ENCODE data around the gene NAB1. TPM values are rescaled to one million over a fixed set of nuclear protein-coding genes. Genes with fewer than 3 reads are reported as not detected.
"Not testable (repeated sequence)": the region's sequence is repeated elsewhere in the genome, so short reads cannot be mapped to it uniquely, and the experiment has no call there.

The NAB1 gene
- polyA plus RNA-seq, 1 of the 3 experiments (the other 2 are of a cell fraction), result 9.7 TPM

GRCh38 chr2:190705280-190705679 is 56.4 kb downstream of the NAB1 start (continued):
- TF ChIP-seq NRF1 (IDR thresholded peaks at IDR 0.05; ENCODE audit: low read depth, low read length) (no peak), TCF12 (IDR thresholded peaks at IDR 0.05) (no peak), PBX3 (IDR thresholded peaks at IDR 0.05) (no peak), ELF1 (IDR thresholded peaks at IDR 0.05) (no peak), GATA2 (CRISPR knock-in tag; IDR thresholded peaks at IDR 0.05) (no peak), USF1 (IDR thresholded peaks at IDR 0.05; ENCODE audit: borderline replicate concordance, low read depth) (no peak), RXRA (IDR thresholded peaks at IDR 0.05; ENCODE audit: borderline replicate concordance, low read depth) (no peak)

GRCh38 chr2:190707726-190708125 is 58.8 kb downstream of the NAB1 start:
- Histone ChIP-seq H3K4me1 (ENCODE audit: control insufficient read depth in 1 of 2, insufficient read depth in 2 of 2, low read depth in 1 of 2, low read length in 1 of 2) (no peaks in the 10 kb centered on the region), H3F3A (replicated peaks; ENCODE audit: insufficient read depth) (no peaks in the 10 kb centered on the region), H3K27ac (ENCODE audit: low read depth in 2 of 2, low read length in 1 of 2) (no peak overlapping the region), H3K36me3 (replicated peaks in 1 of 2; ENCODE audit: control insufficient read depth in 1 of 2, insufficient read depth in 2 of 2, low read length in 1 of 2) (no peaks in the 10 kb centered on the region), H3K4me2 (no peak overlapping the region), H3K9ac (no peak overlapping the region), H3K79me2 (ENCODE audit: insufficient read depth) (no peaks in the 10 kb centered on the region), H4K20me1 (ENCODE audit: insufficient read depth) (no peaks in the 10 kb centered on the region), H3K9me3 (no peaks in the 10 kb centered on the region), H3K9me2 (no peaks in the 10 kb centered on the region), H2AFZ (ENCODE audit: low read depth) (no peak overlapping the region), H3K4me3 (ENCODE audit: low read depth in 2 of 2, low read length in 1 of 2) (no peak overlapping the region), H3K27me3 (ENCODE audit: insufficient read depth) (no peaks in the 10 kb centered on the region; the same call in 1 of the 2 replicates)
- DNase-seq, result no peak
- ChIA-PET CTCF (no interaction called here), POLR2A (no interaction called here)
- WGBS (ENCODE audit: low lambda C conversion rate), result 78% methylated on average over 2 of the region's 2 CpGs
- TF ChIP-seq MXI1 (IDR thresholded peaks at IDR 0.05; ENCODE audit: low read depth, low read length), result no peak
- no peak for TF ChIP-seq NRF1 (IDR thresholded peaks at IDR 0.05; ENCODE audit: low read depth, low read length)
- TF ChIP-seq IRF3 (IDR thresholded peaks at IDR 0.05; ENCODE audit: low read depth, low read length), result no peak
- TF ChIP-seq MAX (IDR thresholded peaks at IDR 0.05; ENCODE audit: low read depth), result no peak
- no peak for TF ChIP-seq EZH2phosphoT487 (IDR thresholded peaks at IDR 0.05; ENCODE audit: borderline replicate concordance, low read depth)
- TF ChIP-seq TCF12 (IDR thresholded peaks at IDR 0.05), result no peak

GRCh38 chr2:190708650-190709049 is 59.8 kb downstream of the NAB1 start:
- H3K79me2 ChIP-seq (ENCODE audit: insufficient read depth); H3K27ac ChIP-seq (ENCODE audit: low read depth in 2 of 2, low read length in 1 of 2); CTCF ChIA-PET; H3K4me1 ChIP-seq (ENCODE audit: control insufficient read depth in 1 of 2, insufficient read depth in 2 of 2, low read depth in 1 of 2, low read length in 1 of 2); H3K9ac ChIP-seq; H3K4me2 ChIP-seq; H3K36me3 ChIP-seq (replicated peaks in 1 of 2; ENCODE audit: control insufficient read depth in 1 of 2, insufficient read depth in 2 of 2, low read length in 1 of 2); H3F3A ChIP-seq (replicated peaks; ENCODE audit: insufficient read depth); H3K4me3 ChIP-seq (ENCODE audit: low read depth in 2 of 2, low read length in 1 of 2); H3K27me3 ChIP-seq (ENCODE audit: insufficient read depth); POLR2A ChIA-PET; H3K9me2 ChIP-seq; DNase-seq; H4K20me1 ChIP-seq (ENCODE audit: insufficient read depth); H2AFZ ChIP-seq (ENCODE audit: low read depth); H3K9me3 ChIP-seq: not testable (repeated sequence)

Measured in SK-N-SH (cell line).